ENCODE measurements around the gene DES.
"Not testable (repeated sequence)": the region's sequence is repeated elsewhere in the genome, so short reads cannot be mapped to it uniquely, and the experiment has no call there.

DES gene

GRCh38 chr2:219400562-219400961 is 17.6 kb upstream of the DES start:
- DNase-seq = no peak

- no peak for DNase-seq
Observed at GRCh38 chr2:219401606-219402005, 16.6 kb upstream of the DES start.

GRCh38 chr2:219402665-219403515 is 15.3 kb upstream of the DES start:
- DNase-seq = peak; percentile 8 to 14

- DNase-seq = no peak
Observed at GRCh38 chr2:219403861-219404260, 14.3 kb upstream of the DES start.

GRCh38 chr2:219404291-219404910 is 13.8 kb upstream of the DES start:
- DNase-seq = no peak

- no peak for DNase-seq
Observed at GRCh38 chr2:219404954-219405353, 13.2 kb upstream of the DES start.

- no peak for DNase-seq
Observed at GRCh38 chr2:219405451-219405850, 12.7 kb upstream of the DES start.

- no peak for DNase-seq
Observed at GRCh38 chr2:219405958-219406860, 12.0 kb upstream of the DES start.

GRCh38 chr2:219406861-219407230 is 11.3 kb upstream of the DES start:
- no peak for DNase-seq

GRCh38 chr2:219407343-219407742 is 10.8 kb upstream of the DES start:
- DNase-seq = not testable (repeated sequence)

GRCh38 chr2:219408204-219408603 is 10.0 kb upstream of the DES start:
- DNase-seq = no peak

- no peak for DNase-seq
Observed at GRCh38 chr2:219408631-219409030, 9.5 kb upstream of the DES start.

- DNase-seq = no peak
Observed at GRCh38 chr2:219409619-219410018, 8.6 kb upstream of the DES start.

- DNase-seq = no peak
Observed at GRCh38 chr2:219410390-219410789, 7.8 kb upstream of the DES start.

GRCh38 chr2:219414857-219415256 is 3.3 kb upstream of the DES start:
- DNase-seq = no peak

GRCh38 chr2:219415580-219416234 is 2.5 kb upstream of the DES start:
- DNase-seq = no peak

GRCh38 chr2:219416235-219416602 is 2.0 kb upstream of the DES start:
- DNase-seq = no peak

- no peak for DNase-seq
Observed at GRCh38 chr2:219416938-219417337, 1.2 kb upstream of the DES start.

- DNase-seq = no peak
Observed at GRCh38 chr2:219417374-219417773, 803 bp upstream of the DES start.

GRCh38 chr2:219419012-219419324 is 791 bp downstream of the DES start:
- DNase-seq = no peak

GRCh38 chr2:219419331-219420197 is 1.4 kb downstream of the DES start:
- no peak for DNase-seq

- DNase-seq = no peak
Observed at GRCh38 chr2:219420687-219421086, 2.5 kb downstream of the DES start.
